Smooth muscle cell (in vitro differentiated cells): ENCODE results near the gene COL5A2. TPM values are rescaled to one million over a fixed set of nuclear protein-coding genes. Genes with fewer than 3 reads are reported as not detected.

ENCODE experiments used
- DNase-seq: peaks from one replicate; lab custom pipeline; 2025; ENCODE audit not compliant: unreplicated experiment; lab: John Stamatoyannopoulos, UW
- H2AFZ ChIP-seq: fragments of 200-600 bp; sonication (generic); 2 replicates; pipeline ENCODE4 v1.6.0; 2016; ENCODE audit warnings: antibody characterized with exemption, low read depth, mild to moderate bottlenecking
- H3F3A ChIP-seq: fragments of 200-600 bp; sonication (generic); 2 replicates; pipeline ENCODE4 v1.6.0; 2017; ENCODE audit warnings: antibody characterized with exemption, low read depth
- H3K27ac ChIP-seq: fragments of 200-600 bp; sonication (generic); 2 replicates; pipeline ENCODE4 v1.5.1; 2016; ENCODE audit warnings: low read depth, mild to moderate bottlenecking
- H3K27me3 ChIP-seq: fragments of 200-600 bp; sonication (generic); 2 replicates; pipeline ENCODE4 v1.6.1; 2016; ENCODE audit warnings: low read depth, mild to moderate bottlenecking
- H3K36me3 ChIP-seq: fragments of 200-600 bp; sonication (generic); 2 replicates; pipeline ENCODE4 v1.5.1; 2016; ENCODE audit warnings: low read depth
- H3K4me1 ChIP-seq: fragments of 200-600 bp; sonication (generic); 2 replicates; pipeline ENCODE4 v1.5.1; 2016; ENCODE audit warnings: low read depth
- H3K4me2 ChIP-seq: fragments of 200-600 bp; sonication (generic); 2 replicates; pipeline ENCODE4 v1.6.0; 2016; ENCODE audit warnings: mild to moderate bottlenecking
- H3K4me3 ChIP-seq: fragments of 200-600 bp; sonication (generic); 2 replicates; pipeline ENCODE4 v1.5.1; 2016; ENCODE audit warnings: mild to moderate bottlenecking
- H3K79me2 ChIP-seq: fragments of 200-600 bp; sonication (generic); 2 replicates; pipeline ENCODE4 v1.6.0; 2016; ENCODE audit warnings: low read depth, mild to moderate bottlenecking
- H3K9ac ChIP-seq: fragments of 200-600 bp; sonication (generic); 2 replicates; pipeline ENCODE4 v1.6.0; 2016; ENCODE audit warnings: low read depth
- H3K9me3 ChIP-seq: fragments of 200-600 bp; sonication (generic); replicated peaks from 2 replicates; pipeline ENCODE4 v1.5.1; 2016; ENCODE audit warnings: low read depth
- H4K20me1 ChIP-seq: fragments of 200-600 bp; sonication (generic); 2 replicates; pipeline ENCODE4 v1.6.0; 2016; ENCODE audit warnings: low read depth
- WGBS: methylation state at CpG from one replicate; pipeline ENCODE4 v1.1.7; 2016; ENCODE audit warnings: low lambda C conversion rate; 5-methylcytosine and 5-hydroxymethylcytosine counted together
- polyA plus RNA-seq: library from polyadenylated mRNA; unstranded; fragments of >200 nt; fragmentation: Nextera tagmentation; extraction: Ambion mirVana; gene quantifications from 2 replicates; pipeline ENCODE4 v1.2.1, GENCODE V29; 2016
- total RNA-seq: library from RNA; depleted of rRNA; stranded (reverse); fragments of >200 nt; gene quantifications from 2 replicates; pipeline ENCODE4 v1.2.3, GENCODE V29; 2014
- TF ChIP-seq, protein P1 (sequence below): fragments of 200-600 bp; sonication (generic); IDR thresholded peaks from 2 replicates; pipeline ENCODE4 v1.5.1; 2017; ENCODE audit warnings: borderline replicate concordance, mild to moderate bottlenecking, antibody characterized with exemption; ENCODE audit not compliant: insufficient read depth, poor library complexity, severe bottlenecking

COL5A2 gene
- total and polyA plus RNA-seq, 2 experiments from 2014 or later, result 364 to 697 TPM

DNA sequence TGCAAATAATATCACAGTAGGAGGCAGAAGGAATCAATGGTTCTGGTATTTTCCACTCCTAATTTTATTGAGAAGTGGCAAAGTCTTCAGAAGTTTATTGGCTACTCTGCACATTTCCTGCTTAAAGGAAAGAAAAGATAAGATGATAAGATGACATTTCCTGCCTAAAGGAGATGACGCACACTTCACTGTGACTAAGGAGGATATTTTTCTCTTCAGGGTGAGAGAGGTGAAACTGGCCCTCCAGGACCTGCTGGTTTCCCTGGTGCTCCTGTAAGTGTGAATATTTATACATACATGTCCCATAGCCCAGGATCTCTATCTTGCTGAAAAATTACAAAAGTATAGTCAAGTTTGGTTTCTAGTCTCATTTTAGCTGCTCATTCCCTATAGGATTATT, 177.5 kb downstream of the COL5A2 start:
- Histone ChIP-seq H3F3A (peaks cover 84% of the 10 kb centered on the region), H3K36me3 (peaks cover 74% of the 10 kb centered on the region), H3K4me2 (peak overlapping the region; percentile 44), H4K20me1 (peaks cover 73% of the 10 kb centered on the region), H3K9me3 (no peaks in the 10 kb centered on the region), H3K4me3 (no peak overlapping the region), H3K27me3 (no peaks in the 10 kb centered on the region), H3K79me2 (peaks cover 53% of the 10 kb centered on the region), H3K4me1 (peaks cover 21% of the 10 kb centered on the region), H2AFZ (no peak overlapping the region), H3K9ac (peak overlapping the region; percentile 3), H3K27ac (peak overlapping the region; percentile 98)
- 4% methylated on average over 1 of the region's 1 CpG for WGBS
- no peak for DNase-seq
- TF ChIP-seq, protein P1, sequence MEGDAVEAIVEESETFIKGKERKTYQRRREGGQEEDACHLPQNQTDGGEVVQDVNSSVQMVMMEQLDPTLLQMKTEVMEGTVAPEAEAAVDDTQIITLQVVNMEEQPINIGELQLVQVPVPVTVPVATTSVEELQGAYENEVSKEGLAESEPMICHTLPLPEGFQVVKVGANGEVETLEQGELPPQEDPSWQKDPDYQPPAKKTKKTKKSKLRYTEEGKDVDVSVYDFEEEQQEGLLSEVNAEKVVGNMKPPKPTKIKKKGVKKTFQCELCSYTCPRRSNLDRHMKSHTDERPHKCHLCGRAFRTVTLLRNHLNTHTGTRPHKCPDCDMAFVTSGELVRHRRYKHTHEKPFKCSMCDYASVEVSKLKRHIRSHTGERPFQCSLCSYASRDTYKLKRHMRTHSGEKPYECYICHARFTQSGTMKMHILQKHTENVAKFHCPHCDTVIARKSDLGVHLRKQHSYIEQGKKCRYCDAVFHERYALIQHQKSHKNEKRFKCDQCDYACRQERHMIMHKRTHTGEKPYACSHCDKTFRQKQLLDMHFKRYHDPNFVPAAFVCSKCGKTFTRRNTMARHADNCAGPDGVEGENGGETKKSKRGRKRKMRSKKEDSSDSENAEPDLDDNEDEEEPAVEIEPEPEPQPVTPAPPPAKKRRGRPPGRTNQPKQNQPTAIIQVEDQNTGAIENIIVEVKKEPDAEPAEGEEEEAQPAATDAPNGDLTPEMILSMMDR, result no peak

DNA sequence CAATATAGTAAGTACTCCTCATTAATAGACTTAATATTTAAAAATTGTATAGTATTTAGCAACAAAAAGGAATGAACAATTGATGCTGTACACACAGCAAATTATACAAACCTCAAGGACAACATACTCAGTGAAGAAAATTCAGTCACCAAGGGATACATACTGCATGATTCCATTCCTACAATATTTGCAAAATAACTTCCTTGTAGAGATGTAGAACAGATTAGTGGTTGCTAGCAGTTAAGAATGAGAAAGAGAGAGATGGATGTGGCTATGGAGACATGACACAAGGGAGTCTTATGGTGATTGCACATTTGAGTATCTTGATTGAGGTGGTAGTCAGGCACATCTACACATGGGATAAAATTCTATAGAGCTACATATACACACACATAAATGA, 179.3 kb downstream of the COL5A2 start:
- H3K27me3 ChIP-seq, result no peaks in the 10 kb centered on the region
- H3K9me3 ChIP-seq, result no peaks in the 10 kb centered on the region
- peaks cover 69% of the 10 kb centered on the region for H3K36me3 ChIP-seq
- H3F3A ChIP-seq, result peaks cover 88% of the 10 kb centered on the region
- H3K4me2 ChIP-seq, result peak overlapping the region; percentile 44
- H3K79me2 ChIP-seq, result peaks cover 62% of the 10 kb centered on the region
- no peak overlapping the region for H3K4me3 ChIP-seq
- H4K20me1 ChIP-seq, result peaks cover 75% of the 10 kb centered on the region
- H3K9ac ChIP-seq, result peak overlapping the region; percentile 23
- no peak for DNase-seq
- peaks cover 22% of the 10 kb centered on the region for H3K4me1 ChIP-seq
- H3K27ac ChIP-seq, result peak overlapping the region; percentile 98
- no peak overlapping the region for H2AFZ ChIP-seq
- TF ChIP-seq, protein P1, result no peak

DNA sequence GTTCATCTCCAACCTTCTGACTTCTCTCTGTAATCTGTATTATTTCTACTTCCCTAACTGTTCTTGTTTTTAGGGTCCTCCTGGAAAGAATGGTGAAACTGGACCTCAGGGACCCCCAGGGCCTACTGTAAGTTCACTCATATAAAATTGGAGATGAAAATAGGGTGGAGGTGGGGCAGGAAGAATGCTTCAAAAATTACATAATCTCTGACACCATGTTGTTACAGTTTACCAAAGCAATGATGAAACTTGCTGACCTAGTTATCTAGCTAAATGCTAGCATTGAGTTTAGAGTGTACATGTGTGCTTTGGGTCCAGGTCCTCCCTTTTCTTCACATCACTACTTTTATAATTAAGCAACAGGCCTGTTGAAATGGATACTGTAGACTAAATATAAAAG, 182.3 kb downstream of the COL5A2 start:
- peak overlapping the region; percentile 44 for H3K4me2 ChIP-seq
- peaks cover 87% of the 10 kb centered on the region for H4K20me1 ChIP-seq
- peak overlapping the region; percentile 98 for H3K27ac ChIP-seq
- no peaks in the 10 kb centered on the region for H3K27me3 ChIP-seq
- no peak overlapping the region for H2AFZ ChIP-seq
- H3K4me1 ChIP-seq, result peaks cover 24% of the 10 kb centered on the region
- peaks cover 75% of the 10 kb centered on the region for H3K36me3 ChIP-seq
- H3K79me2 ChIP-seq, result peaks cover 70% of the 10 kb centered on the region
- peak overlapping the region; percentile 16 for H3K9ac ChIP-seq
- TF ChIP-seq, protein P1, result no peak
- no peaks in the 10 kb centered on the region for H3K9me3 ChIP-seq
- no peak overlapping the region for H3K4me3 ChIP-seq
- DNase-seq, result no peak
- peaks cover 91% of the 10 kb centered on the region for H3F3A ChIP-seq

DNA sequence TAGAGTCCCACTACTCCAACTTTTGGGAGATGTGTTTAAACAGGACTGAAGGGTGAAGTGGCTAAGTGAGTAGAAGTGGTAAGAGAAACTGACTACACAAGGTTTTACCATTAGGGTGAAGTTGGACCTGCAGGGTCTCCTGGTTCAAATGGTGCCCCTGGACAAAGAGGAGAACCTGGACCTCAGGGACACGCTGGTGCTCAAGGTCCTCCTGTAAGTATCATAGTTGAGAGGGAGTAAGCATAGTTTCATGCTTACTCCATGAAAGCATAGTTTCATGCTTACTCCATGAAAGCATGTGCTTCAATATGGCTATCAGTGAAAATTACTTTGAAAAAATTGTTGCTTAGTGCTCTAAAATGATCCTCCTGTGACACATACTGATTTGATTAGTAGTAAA, 186.3 kb downstream of the COL5A2 start:
- no peak overlapping the region for H3K9ac ChIP-seq
- TF ChIP-seq, protein P1, result no peak
- 73% methylated on average over 1 of the region's 1 CpG for WGBS
- peaks cover 89% of the 10 kb centered on the region for H3K79me2 ChIP-seq
- H3K4me1 ChIP-seq, result peaks cover 19% of the 10 kb centered on the region
- no peak overlapping the region for H2AFZ ChIP-seq
- peaks cover 93% of the 10 kb centered on the region for H3F3A ChIP-seq
- no peaks in the 10 kb centered on the region for H3K9me3 ChIP-seq
- no peaks in the 10 kb centered on the region for H3K27me3 ChIP-seq
- H3K4me2 ChIP-seq, result peak overlapping the region; percentile 92
- no peak overlapping the region for H3K4me3 ChIP-seq
- peaks cover 74% of the 10 kb centered on the region for H4K20me1 ChIP-seq
- peak overlapping the region; percentile 98 for H3K27ac ChIP-seq
- peaks cover 76% of the 10 kb centered on the region for H3K36me3 ChIP-seq
- no peak for DNase-seq
